PC-9 (cell line): ENCODE data around the gene MAN1A2.
"Not testable (repeated sequence)": the region's sequence is repeated elsewhere in the genome, so short reads cannot be mapped to it uniquely, and the experiment has no call there.

Source experiments
- EZH2 ChIP-seq: fragments of 200-600 bp; sonication (generic); IDR thresholded peaks from 2 replicates; pipeline ENCODE4 v1.8.0; 2017; ENCODE audit warnings: antibody characterized with exemption, low read depth
- TF ChIP-seq, protein P1 (sequence below): fragments of 200-600 bp; sonication (generic); conservative IDR thresholded peaks from 2 replicates; pipeline ENCODE4 v1.6.1; 2017; ENCODE audit warnings: mixed run types, antibody characterized with exemption, mild to moderate bottlenecking, moderate library complexity

DNA sequence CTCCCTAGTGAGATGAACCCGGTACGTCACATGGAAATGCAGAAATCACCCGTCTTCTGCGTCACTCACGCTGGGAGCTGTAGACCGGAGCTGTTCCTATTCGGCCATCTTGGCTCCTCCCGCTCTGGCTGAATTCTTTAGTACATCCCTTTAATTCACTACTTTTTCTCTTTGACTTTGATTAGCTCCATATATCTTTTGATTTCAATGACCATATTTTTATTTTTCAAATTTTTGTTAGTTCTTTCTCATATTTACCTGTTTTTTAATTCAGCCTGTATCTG is 8.7 kb upstream of the MAN1A2 start:
- TF ChIP-seq, protein P1, sequence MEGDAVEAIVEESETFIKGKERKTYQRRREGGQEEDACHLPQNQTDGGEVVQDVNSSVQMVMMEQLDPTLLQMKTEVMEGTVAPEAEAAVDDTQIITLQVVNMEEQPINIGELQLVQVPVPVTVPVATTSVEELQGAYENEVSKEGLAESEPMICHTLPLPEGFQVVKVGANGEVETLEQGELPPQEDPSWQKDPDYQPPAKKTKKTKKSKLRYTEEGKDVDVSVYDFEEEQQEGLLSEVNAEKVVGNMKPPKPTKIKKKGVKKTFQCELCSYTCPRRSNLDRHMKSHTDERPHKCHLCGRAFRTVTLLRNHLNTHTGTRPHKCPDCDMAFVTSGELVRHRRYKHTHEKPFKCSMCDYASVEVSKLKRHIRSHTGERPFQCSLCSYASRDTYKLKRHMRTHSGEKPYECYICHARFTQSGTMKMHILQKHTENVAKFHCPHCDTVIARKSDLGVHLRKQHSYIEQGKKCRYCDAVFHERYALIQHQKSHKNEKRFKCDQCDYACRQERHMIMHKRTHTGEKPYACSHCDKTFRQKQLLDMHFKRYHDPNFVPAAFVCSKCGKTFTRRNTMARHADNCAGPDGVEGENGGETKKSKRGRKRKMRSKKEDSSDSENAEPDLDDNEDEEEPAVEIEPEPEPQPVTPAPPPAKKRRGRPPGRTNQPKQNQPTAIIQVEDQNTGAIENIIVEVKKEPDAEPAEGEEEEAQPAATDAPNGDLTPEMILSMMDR, result not testable (repeated sequence)
- TF ChIP-seq EZH2, result not testable (repeated sequence)
